ENCODE results near the gene PASK.

PASK gene

DNA sequence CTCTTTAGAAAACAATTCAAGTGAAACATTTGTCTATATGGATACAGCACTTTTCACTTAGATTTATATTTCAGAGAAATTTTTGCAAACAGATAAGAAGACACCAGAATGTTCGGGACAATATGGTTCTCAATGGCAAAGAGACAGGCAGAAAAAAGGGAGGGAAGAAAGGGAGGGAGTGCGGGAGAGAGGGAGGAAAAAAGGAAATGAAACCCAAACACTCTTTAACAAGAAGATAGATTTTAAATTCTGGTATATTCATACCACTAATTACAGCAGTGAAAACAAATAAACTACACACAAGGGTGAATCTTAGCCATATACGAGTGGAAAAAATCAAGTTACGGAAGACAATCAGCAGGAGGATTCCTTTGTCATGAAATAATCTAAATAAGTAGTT, 3.0 kb downstream of the PASK start:
- no peak for DNase-seq (ENCODE audit: low spot score)

DNA sequence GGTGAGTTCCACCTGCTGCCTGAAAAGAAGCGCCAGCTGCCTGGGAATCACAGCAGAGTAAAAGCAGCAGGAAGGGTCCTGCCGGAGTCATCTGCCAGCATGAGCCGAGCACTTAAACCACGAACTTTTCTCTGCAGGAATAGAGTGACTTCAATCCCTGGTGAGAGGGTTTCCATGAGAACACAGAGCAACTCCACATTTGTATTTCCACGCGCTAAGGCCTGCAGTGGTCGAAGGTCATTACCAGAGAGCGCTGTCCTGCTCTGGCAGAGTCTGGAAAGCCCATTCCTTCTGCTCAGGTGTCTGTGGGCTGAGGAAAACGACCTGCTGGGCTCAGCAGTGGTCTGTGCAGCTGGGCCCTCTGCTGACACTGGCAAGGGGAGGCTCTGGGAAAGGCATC, 6.7 kb downstream of the PASK start:
- DNase-seq (ENCODE audit: low spot score): no peak

DNA sequence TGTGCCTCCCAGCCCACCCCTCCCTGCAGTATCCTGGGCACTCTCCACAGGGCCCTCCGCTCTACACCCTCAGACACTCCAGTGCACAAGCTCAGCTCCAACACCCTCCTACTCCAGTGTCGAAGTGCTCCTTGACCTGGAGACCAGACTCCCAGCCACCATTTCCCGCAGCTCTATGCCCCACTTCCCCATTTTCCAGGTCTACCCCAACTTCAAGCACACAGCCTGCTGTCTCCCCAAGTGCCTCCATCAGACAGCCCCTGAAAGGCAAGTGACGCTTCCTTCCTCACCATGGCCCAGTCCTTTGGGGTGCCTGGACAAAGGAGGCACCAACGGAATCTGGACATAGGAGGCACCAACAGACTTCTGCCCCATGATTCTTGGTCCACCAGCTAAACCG, 7.2 kb downstream of the PASK start:
- no peak for DNase-seq (ENCODE audit: low spot score)

DNA sequence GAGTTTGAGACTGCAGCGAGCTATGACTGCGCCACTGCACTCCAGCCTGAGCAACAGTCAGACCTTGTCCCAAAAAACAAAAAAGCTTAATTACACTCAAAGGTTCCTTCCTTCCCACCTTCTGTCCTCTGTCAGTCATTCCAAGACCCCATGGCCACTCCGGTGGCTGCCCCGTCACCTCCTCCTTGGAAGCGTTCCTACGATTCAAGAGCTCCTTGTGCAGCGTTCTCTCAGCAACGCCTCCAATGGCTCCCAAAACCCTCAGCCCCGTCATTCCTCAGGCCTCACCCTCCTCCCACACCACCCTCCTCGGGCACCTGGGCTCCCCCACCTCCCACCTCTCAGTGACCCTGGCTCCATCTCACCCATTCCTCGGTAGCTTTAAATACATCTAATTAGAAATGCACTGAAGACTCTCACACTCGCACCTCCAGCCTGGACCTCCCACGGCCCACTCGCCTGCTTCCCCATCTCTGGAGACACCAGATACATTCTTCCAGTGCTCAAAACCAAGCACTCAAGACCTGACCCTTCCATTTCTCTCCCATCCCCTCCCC, 8.0 kb downstream of the PASK start:
- no peak for DNase-seq (ENCODE audit: low spot score)

DNA sequence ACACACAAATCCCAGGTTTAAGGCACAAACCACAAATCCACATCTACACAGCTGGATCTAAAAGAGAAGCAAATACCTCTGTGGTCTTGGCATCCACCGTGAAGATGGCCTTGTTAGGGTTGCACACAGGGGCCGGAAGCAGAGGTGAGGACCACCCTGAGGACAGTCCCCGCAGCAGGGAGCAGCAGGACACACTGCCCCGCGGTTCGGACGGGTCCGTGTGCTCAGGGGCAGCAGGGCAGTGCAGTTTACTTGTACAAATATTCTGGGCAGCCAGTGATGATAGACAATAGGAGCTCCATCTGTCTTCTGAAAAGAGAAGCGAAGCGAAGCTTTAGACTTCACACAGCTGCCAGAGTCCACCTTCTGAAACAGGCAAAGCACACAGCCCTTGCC, 8.8 kb downstream of the PASK start:
- no peak for DNase-seq (ENCODE audit: low spot score)

DNA sequence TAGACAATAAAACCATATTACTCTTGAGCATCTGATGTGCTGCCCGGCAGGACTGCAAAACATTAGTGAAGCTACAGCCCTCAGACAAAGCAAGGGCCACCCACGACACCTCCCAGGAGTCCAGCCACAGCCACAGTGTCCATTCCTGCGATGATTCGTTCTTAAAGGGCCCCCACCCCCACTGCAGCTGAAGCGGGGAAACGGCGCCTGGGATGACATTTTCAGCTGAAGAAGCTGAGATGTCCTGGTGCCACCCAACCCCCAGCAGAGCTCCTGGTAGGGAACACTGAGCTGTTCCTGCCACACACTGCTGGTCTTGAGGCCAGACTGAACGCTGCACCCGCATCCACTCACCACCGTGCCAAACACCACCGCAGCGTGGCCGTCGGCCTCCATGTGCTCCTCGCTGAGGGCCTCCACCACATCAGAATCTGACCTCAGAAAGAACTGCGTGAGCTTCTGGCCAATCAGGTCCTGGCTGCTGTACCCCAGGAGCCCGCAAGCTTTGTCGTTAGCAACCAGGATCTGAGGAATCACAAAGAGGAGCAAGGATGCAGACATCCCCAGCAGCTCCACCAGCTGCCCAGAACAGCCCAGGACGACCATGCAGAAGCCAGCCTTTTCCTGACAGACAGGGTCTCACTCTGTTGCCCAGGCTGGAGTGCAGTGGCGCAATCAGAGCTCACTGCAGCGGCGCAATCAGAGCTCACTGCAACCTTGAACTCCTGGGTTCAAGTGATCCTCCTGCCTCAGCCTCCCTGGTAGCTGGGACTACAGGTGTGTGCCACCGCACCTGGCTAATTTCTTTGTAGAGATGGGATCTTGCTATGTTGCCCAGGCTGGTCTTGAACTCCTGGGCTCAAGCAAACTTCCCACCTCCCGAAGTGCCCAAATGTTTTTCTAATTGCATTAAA, 9.5 kb downstream of the PASK start:
- no peak for DNase-seq (ENCODE audit: low spot score)

DNA sequence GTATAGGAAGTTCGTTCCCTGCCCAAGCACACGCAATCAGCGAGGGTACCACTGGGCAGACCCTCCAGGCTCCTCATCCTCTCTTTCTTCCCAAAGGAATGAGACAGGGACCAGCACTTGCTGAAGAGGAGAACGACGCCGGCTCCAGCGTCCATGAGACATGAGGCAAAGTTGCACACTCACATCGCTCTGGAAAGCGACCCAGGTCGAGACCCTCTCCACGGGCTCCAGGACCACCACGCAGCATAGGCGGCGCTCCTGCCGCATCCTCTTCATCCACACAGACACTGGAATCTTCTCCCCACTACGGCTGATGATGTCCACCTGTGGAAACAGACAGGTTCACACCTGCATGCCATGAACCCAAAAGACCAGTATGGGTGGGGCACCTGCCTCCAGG, 10.8 kb downstream of the PASK start:
- DNase-seq (ENCODE audit: low spot score): no peak

DNA sequence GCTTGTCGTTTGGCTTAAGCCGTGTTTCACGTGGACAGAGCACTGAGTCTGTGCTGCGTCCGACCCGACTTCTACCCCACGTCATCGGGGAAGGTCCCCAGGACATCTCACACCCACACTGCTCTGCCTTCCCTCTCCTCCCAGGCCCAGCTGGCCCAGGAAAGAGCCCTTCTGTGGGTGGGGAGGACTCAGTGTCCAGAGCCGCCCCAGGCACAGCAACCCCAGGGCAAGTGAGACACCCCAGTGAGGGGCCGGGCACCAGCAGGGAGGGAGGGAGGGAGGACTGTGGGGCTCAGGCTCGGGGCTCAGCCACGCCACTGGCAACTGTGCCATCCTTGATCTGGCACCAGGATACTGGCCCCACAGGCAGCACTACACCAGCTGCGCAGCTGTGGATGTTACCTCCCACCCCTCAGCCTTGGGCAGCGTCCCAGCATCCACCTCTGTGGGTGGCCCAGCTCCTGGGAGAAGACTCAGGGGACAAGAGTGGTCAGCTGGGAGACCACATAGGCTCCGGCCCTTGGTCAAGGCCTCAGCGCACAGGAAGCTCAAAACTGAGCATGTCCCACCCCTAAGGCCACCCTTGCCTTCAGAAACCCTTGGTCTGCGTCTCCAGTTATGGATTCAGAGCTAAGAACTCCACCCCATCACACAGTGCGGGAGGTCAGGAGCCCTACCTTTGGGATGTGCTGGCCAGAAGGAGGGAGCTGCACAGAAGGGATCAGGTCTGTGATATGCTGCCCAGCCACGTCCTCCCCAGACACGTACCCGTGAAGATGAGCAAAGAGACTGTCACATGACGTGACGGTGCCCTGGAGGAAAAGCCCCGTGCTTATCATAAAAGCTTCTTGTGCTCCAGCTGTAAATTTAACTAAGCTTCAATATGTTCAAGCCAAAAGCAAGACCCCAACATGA, 11.7 kb downstream of the PASK start:
- DNase-seq (ENCODE audit: low spot score): no peak

DNA sequence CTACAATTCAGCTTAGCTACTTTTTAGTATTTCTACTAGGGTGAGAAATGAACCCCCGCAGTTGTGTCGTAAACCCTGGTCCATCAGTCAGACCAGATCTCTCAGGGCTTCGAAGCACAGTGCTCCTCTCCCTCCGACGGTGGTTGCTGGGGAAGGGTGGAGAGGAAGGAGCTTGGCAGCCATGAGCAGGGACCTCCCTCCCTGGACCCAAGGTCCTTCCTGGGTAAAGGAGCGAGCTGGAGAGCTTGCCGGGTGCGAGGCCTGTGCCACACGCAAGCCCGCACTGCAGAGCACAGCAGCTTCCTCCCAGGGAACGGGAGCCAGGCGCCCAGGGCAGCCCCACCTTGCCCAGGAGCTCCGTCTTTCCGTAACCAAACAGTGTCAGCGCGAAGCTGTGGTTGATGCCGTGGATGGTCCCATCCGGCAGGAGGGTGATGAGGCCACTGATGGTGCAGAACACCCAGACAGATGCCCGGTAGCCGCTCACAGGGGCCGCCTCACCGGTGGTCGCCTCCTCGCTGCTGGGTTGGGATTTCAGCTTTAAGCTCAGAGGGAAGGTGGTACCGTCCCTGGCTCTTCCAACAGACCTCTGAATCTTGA, 12.5 kb downstream of the PASK start:
- DNase-seq (ENCODE audit: low spot score): no peak

DNA sequence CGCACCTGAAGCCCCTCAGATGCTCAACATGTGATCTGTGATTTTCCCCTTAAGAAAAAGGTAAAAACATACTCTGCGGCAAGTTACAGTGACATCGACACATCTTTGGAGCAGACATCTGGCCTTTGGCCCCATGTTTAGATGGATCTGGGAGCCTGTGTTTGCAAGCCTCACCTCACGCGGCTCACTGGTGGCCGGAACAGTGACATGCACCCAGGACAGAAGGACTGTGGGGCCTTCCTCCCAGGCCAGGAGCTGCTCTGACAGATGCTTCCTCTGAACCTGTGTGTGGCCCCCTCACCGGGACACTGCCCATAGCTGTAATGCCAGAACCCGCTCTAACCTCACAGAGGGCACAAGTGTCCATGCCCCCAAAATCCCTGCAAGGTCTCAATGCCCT, 13.1 kb downstream of the PASK start:
- no peak for DNase-seq (ENCODE audit: low spot score)

DNA sequence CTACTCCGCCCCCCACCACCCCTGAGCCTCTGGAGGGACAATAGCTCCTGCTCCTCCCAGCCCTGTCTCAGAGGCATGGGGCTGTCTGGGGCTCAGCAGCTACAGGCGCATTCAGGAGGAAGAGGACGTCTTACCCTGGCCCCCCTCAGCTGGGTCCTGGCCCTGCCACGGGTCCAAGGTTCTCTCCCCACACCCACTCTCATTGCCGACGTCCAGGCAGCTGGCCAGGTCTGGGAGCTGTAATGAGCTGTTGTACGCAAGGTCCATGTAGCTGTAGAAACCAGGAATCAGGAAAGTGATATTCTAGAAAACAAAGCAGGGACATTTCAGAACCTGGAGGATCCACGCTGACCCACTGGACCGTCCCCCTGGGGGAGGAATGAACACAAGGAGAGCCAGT, 13.5 kb downstream of the PASK start:
- DNase-seq (ENCODE audit: low spot score): no peak

DNA sequence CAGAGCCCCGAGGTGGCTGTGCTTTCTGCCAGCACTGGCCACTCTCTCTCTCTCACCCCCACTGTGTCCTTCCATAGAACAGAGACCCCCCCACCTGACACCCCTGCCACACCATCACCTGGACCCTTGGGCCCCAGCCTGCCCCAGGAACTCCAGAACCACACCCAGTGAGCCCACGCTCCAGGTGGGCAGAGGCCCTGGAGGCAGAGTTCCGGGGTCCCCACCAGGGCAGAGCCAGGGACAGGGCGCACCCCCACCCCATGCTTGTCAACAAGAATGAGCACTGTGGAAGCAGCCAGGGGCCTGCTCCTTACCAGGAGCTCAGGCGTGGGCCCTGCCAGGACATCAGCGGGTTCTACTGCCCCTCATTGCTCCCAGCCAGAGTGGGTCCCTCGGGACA, 14.6 kb downstream of the PASK start:
- DNase-seq (ENCODE audit: low spot score): no peak

DNA sequence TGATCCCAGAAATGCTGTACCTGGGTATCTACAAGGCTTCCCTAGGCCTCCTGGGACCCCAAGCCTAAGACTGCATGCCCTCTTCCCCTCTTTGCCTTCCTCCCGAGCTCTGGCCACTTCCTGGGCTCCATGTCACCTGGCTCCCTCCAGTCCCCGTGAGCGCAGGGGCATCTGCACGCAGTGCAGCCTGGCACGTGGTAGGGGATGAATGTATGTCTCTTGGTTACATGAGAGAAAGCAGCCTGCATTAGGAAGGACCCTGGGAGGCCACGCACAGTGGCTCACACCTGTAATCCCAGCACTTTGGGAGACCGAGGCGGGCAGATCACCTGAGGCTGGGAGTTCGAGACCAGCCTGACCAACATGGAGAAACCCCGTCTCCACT, 15.8 kb downstream of the PASK start:
- no peak for DNase-seq (ENCODE audit: low spot score)

DNA sequence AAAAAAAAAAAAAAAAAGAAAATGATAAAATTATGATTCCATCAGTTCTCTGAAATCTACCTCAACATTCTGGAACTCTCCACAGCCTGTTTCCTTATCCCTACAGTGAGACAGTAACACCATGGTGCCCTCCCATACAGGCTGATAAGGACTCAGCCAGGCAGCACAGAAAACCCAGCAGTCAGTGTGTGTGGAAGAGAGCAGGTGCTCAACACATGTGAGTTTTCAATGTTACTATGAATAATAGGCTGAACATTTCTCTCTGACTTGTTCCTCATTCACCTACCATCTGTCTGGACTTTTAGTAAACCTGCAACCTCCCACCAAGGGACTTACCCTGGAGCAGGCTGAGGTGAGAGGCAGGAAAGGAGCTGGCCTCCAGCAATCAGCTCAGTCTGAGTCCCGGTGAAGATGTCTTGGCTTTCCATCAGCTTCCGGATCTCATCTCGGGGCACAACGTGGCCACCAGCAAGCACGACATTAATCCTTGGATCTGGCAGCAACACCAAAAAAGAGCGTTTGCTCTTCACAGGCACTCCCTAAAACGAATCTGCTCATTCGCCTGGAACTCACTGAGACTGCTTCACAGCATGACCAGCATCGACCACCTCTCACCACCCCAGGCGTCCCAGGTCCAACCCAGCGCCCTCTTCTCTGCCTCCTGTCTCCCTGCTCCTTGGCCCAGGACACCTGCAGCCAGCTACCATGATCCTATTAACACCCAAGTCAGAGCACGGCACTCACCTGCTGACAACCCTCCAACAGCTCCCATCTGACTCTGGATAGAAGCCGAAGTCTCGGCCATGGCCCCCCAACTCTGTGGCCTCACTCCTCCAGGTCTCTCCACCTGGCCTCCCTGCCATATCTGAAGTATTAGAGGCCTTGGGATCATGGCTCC, 16.5 kb downstream of the PASK start:
- no peak for DNase-seq (ENCODE audit: low spot score)

DNA sequence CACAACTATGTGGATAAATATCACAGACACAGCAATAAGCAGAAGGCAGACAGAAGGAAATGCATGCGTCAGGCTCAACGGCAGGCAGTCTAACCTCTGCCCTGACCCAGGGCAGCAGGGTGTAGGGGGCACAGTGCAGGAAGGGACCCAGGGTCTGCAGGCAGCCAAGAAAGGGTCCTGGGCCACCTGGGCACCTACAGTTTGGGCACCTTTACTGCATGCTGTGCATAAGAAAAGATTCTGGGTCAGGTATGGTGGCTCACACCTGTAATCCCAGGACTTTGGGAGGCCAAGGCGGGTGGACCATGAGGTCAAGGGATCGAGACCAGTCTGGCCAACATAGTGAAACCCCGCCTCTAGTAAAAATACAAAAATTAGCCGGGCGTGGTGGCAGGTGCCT, 17.7 kb downstream of the PASK start:
- no peak for DNase-seq (ENCODE audit: low spot score)

DNA sequence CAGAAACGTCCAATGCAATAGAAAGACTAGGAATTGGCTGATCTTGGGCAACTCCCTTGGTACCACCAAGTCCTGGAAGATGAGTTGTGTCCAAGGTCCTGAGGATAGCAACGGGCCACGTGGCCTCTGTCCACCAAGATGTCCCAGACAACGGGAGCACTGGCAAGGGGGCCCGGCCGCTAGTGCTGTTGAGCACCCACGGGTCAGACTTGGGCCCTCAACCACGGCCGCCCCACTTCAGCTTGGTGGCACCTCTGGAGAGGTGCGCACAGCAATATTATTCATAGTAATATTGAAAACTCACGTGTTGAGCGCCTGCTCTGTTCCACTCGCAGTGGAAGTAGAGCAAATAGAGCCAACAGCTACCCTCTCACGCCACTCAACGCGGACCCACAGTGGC, 19.0 kb downstream of the PASK start:
- no peak for DNase-seq (ENCODE audit: low spot score)

DNA sequence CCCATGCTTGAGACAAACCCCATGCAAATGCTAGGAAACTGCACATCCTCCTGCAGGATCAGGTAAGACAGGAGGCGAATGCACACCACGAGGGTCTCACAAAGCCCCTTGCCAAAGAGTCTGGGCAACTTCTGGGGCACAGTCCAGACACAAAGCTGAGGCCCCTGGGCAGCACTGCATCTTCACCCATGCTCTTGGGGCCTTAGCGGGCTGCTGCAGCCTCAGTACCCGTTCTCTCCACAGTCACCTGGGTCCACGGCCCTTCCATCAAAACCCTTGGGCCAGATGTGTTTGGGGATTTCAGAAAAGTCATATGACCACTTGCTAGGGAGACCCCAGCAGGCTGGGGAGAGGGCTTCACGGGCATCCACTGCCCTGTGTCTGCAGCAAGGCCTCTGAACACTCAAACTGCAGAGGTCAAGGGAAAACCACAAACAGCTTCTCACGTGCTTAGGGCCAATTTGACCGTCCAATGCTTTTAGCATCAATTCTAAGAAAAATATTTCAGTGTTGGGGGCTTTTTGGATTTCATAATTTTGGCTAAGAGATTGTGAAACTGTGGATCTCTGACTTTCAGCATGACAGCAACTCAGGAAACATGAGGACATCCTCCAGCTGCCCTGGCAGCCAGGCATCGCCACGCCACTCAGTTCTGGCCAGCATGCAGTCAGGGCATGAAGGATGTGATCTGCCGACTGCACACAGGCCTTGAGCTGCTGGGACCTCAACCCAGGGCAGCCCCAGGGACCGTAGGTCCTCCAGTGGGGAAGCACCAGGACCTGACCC, 20.0 kb downstream of the PASK start:
- no peak for DNase-seq (ENCODE audit: low spot score)

DNA sequence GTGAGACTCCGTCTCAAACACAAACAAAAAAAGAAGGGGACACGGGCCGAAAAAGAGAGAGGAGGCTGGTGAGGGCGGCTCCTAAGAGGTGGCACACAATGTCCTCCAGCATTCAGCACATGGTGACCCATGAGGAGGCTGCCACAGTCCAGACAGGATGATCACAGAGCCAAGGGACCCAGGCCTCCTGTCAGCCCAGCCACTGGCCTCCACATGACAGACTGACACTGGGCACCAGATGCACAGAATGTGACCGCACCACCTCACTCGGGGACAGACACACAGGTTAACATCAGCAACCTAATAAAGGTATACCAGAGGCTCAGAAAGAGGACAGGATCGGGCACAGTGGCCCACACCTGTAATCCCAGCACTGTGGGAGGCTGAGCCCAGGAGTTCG, 21.0 kb downstream of the PASK start:
- DNase-seq (ENCODE audit: low spot score): no peak

DNA sequence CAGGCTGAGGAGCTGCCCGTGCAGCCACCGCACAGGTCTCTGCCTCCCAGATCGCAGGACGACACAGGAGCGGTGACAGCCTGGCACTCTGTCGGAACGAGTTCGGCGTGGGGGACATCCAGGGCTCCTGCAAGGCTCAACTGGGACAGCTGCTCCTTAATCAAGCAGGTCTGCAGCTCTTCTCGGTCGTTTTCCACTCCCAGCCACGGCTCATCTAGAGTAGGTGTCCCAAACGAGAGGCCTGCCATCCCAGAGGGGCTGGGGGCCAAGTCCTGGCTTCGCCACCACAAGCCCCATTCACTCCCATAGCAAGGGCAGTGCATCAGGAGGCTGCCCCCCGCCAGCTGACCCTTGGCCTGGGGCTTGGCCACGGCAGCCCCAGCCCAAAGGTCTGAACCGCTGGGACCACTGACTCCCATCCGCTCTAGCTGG, 22.5 kb downstream of the PASK start:
- no peak for DNase-seq (ENCODE audit: low spot score)

DNA sequence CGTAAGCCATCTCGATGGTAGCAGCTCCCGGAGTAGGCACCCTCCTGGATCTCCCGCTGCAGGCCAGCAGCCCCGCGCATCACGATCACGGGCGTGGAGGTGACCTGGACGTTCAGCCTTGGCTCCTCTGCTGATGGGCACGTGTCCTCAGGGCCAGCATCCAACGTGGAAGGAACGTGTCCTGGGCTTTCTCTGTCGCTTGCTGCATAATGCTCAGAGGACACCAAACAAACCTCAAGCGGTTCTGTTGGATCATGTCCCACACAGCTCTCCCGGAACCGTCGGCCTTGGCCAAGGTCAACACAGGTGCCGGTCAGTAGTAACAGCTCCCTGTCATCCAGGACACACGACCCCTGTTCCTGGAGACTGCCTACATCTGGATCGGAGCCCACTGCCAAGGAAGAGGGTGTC, 23.1 kb downstream of the PASK start:
- no peak for DNase-seq (ENCODE audit: low spot score)

DNA sequence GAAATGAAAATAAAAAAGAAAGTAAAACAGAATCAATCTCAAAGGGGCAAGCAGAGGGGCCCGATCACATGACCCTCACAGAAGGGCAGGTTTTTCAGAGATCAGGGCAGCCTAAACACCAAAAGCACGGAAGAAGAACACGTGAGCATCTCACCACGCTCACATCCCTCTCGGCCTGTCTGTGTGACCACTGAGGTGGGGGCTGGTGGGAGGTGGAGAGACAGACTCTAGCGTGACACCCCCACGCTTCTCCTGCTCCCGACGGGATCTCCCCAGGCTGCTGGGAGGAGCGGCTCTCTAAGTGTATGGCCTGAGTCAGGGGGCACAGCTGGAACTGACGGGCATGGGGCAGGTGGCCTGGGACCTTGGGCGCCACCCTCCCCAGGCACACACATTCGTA, 23.6 kb downstream of the PASK start:
- DNase-seq (ENCODE audit: low spot score): no peak
